ENCODE results near the gene ABI2. TPM values are rescaled to one million over a fixed set of nuclear protein-coding genes. Genes with fewer than 3 reads are reported as not detected.

Gene ABI2
- polyA plus RNA-seq, 1 of the 3 experiments (the other 2 are of a cell fraction) = 51.5 TPM

GRCh38 chr2:203490391-203490790, 162.2 kb downstream of the ABI2 start:
- DNase-seq = no peak
- no peak overlapping the region for H3K4me2 ChIP-seq
- H3K9me3 ChIP-seq = no peaks in the 10 kb centered on the region
- H3K36me3 ChIP-seq (replicated peaks in 1 of 2; ENCODE audit: control insufficient read depth in 1 of 2, insufficient read depth in 2 of 2, low read length in 1 of 2) = peaks cover 32 to 70% of the 10 kb centered on the region in 2 experiments
- no peak overlapping the region for H3K27ac ChIP-seq (ENCODE audit: low read depth in 2 of 2, low read length in 1 of 2)
- no peak for TF ChIP-seq JUND (IDR thresholded peaks at IDR 0.05)
- TF ChIP-seq GATA2 (CRISPR knock-in tag; IDR thresholded peaks at IDR 0.05) = no peak
- TF ChIP-seq TCF12 (IDR thresholded peaks at IDR 0.05) = no peak
- no peak for TF ChIP-seq TAF1 (IDR thresholded peaks at IDR 0.05; ENCODE audit: borderline replicate concordance, low read depth, low read length)
- no peak for TF ChIP-seq ZBTB33 (IDR thresholded peaks at IDR 0.05; ENCODE audit: borderline replicate concordance, low read depth)
- TF ChIP-seq RXRA (IDR thresholded peaks at IDR 0.05; ENCODE audit: borderline replicate concordance, low read depth) = no peak
- TF ChIP-seq SMC3 (IDR thresholded peaks at IDR 0.05; ENCODE audit: low read depth, low read length) = no peak
- no peak for TF ChIP-seq FOXM1 (IDR thresholded peaks at IDR 0.05; ENCODE audit: low read depth)
- no peak for TF ChIP-seq EZH2phosphoT487 (IDR thresholded peaks at IDR 0.05; ENCODE audit: borderline replicate concordance, low read depth)
- TF ChIP-seq MEF2A (IDR thresholded peaks at IDR 0.05; ENCODE audit: borderline replicate concordance, low read depth) = no peak
- TF ChIP-seq IRF3 (IDR thresholded peaks at IDR 0.05; ENCODE audit: low read depth, low read length) = no peak
- no peak for TF ChIP-seq PBX3 (IDR thresholded peaks at IDR 0.05)
- no peak for TF ChIP-seq RFX5 (IDR thresholded peaks at IDR 0.05; ENCODE audit: low read length)
- TF ChIP-seq NFIC (IDR thresholded peaks at IDR 0.05; ENCODE audit: borderline replicate concordance) = no peak
- no peak for TF ChIP-seq GABPA (IDR thresholded peaks at IDR 0.05; ENCODE audit: low read depth)
- TF ChIP-seq REST (IDR thresholded peaks at IDR 0.05; ENCODE audit: low read depth, low read length) = no peak
- no peak for TF ChIP-seq FOXJ3 (CRISPR knock-in tag; IDR thresholded peaks at IDR 0.05)
- no peak for TF ChIP-seq MXI1 (IDR thresholded peaks at IDR 0.05; ENCODE audit: low read depth, low read length)
- TF ChIP-seq NRF1 (IDR thresholded peaks at IDR 0.05; ENCODE audit: low read depth, low read length) = no peak
- TF ChIP-seq, protein P1, sequence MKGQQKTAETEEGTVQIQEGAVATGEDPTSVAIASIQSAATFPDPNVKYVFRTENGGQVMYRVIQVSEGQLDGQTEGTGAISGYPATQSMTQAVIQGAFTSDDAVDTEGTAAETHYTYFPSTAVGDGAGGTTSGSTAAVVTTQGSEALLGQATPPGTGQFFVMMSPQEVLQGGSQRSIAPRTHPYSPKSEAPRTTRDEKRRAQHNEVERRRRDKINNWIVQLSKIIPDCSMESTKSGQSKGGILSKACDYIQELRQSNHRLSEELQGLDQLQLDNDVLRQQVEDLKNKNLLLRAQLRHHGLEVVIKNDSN (IDR thresholded peaks at IDR 0.05; ENCODE audit: borderline replicate concordance, low read depth) = no peak
- H3K4me3 ChIP-seq (ENCODE audit: low read depth in 2 of 2, low read length in 1 of 2) = no peak overlapping the region
- CTCF ChIA-PET = no interaction called here
- no peaks in the 10 kb centered on the region for H4K20me1 ChIP-seq (ENCODE audit: insufficient read depth)
- H2AFZ ChIP-seq (ENCODE audit: low read depth) = no peak overlapping the region
- POLR2A ChIA-PET = no interaction called here
- 91% methylated on average over 3 of the region's 3 CpGs for WGBS (ENCODE audit: low lambda C conversion rate)
- peaks cover 0 to 12% of the 10 kb centered on the region in 2 experiments; a peak in 1 of 4 replicates for H3K4me1 ChIP-seq (ENCODE audit: control insufficient read depth in 1 of 2, insufficient read depth in 2 of 2, low read depth in 1 of 2, low read length in 1 of 2)
- peaks cover 38% of the 10 kb centered on the region for H3K79me2 ChIP-seq (ENCODE audit: insufficient read depth)
- no peaks in the 10 kb centered on the region for H3F3A ChIP-seq (replicated peaks; ENCODE audit: insufficient read depth)
- H3K9me2 ChIP-seq = no peaks in the 10 kb centered on the region
- H3K9ac ChIP-seq = no peak overlapping the region
- no peaks in the 10 kb centered on the region for H3K27me3 ChIP-seq (ENCODE audit: insufficient read depth)
